Naive B cell (primary cell): ENCODE data around the gene ANKRD6. TPM values are rescaled to one million over a fixed set of nuclear protein-coding genes. Genes with fewer than 3 reads are reported as not detected.

ENCODE experiments used
- ATAC-seq, 2 donors: fragments of 150-1000 bp; cut with Tn5 transposase; 2 replicates each; pipeline ENCODE4 v1.10.0; 2021; ENCODE audit warnings: low read depth in 2 of 2, mild to moderate bottlenecking in 2 of 2, moderate library complexity in 2 of 2
- DNase-seq: peaks from one replicate; pipeline ENCODE4 v3.0.0; 2022
- H3K27ac Mint-ChIP-seq, 6 donors: one replicate each; pipeline ENCODE4 v1.8.0; 2020 to 2022; ENCODE audit warnings: mild to moderate bottlenecking in 6 of 6, mixed read lengths in 6 of 6, moderate library complexity in 5 of 6, inconsistent platforms in 2 of 6
- H3K27me3 Mint-ChIP-seq, 3 donors: one replicate each; pipeline ENCODE4 v1.8.0; 2021 to 2022; ENCODE audit warnings: mixed read lengths in 3 of 3, mild to moderate bottlenecking in 1 of 3
- H3K36me3 Mint-ChIP-seq, 2 donors: one replicate each; pipeline ENCODE4 v1.8.0; 2020 to 2022; ENCODE audit warnings: mixed read lengths in 2 of 2, inconsistent platforms in 1 of 2, mild to moderate bottlenecking in 1 of 2
- H3K4me1 Mint-ChIP-seq, 3 donors: one replicate each; pipeline ENCODE4 v1.8.0; 2020 to 2022; ENCODE audit warnings: mixed read lengths in 3 of 3, inconsistent platforms in 1 of 3, mild to moderate bottlenecking in 1 of 3, moderate library complexity in 1 of 3
- H3K4me3 Mint-ChIP-seq, 8 donors: one replicate each; pipeline ENCODE4 v1.8.0; 2020 to 2022; ENCODE audit warnings: mild to moderate bottlenecking in 8 of 8, mixed read lengths in 8 of 8, moderate library complexity in 8 of 8, inconsistent platforms in 2 of 8
- H3K9me3 Mint-ChIP-seq, 7 donors: one replicate each; pipeline ENCODE4 v1.8.0; 2020 to 2022; ENCODE audit warnings: mixed read lengths in 7 of 7, mild to moderate bottlenecking in 5 of 7, inconsistent platforms in 2 of 7, moderate library complexity in 1 of 7
- polyA plus RNA-seq, 6 donors: library from polyadenylated mRNA; unstranded; fragments of 300-500 nt; fragmentation: Illumina TruSeq; gene quantifications; one replicate each; pipeline ENCODE4 v1.2.3, GENCODE V29; 2021; ENCODE audit warnings: low read depth in 6 of 6

ANKRD6 gene
- polyA plus RNA-seq, 6 donors from 2014 or later, result 0.63 to 1.2 (median 1.1) TPM; not detected in 1

- DNase-seq (no peak), ATAC-seq (no peak)
- H3K27ac Mint-ChIP-seq, result no peak overlapping the region
- no peaks in the 10 kb centered on the region for H3K9me3 Mint-ChIP-seq
- H3K36me3 Mint-ChIP-seq, result no peaks in the 10 kb centered on the region
- peaks cover 0 to 3% (median 3%) of the 10 kb centered on the region in 3 donors for H3K4me1 Mint-ChIP-seq
- H3K27me3 Mint-ChIP-seq, result peaks cover 0 to 7% (median 0%) of the 10 kb centered on the region in 3 donors
- H3K4me3 Mint-ChIP-seq, result no peak overlapping the region
These were observed 28.4 kb upstream of the ANKRD6 start for GRCh38 chr6:89404512-89404911.

GRCh38 chr6:89406141-89406540 lies 26.8 kb upstream of the ANKRD6 start:
- H3K36me3 Mint-ChIP-seq, result no peaks in the 10 kb centered on the region
- no peak for ATAC-seq
- H3K4me3 Mint-ChIP-seq, result peak overlapping the region in 1 of 8 donors; percentile 77
- H3K4me1 Mint-ChIP-seq, result peaks cover 8 to 13% (median 11%) of the 10 kb centered on the region in 3 donors
- no peaks in the 10 kb centered on the region for H3K9me3 Mint-ChIP-seq
- H3K27ac Mint-ChIP-seq, result no peak overlapping the region
- H3K27me3 Mint-ChIP-seq, result peaks cover 0 to 7% (median 4%) of the 10 kb centered on the region in 3 donors
- no peak for DNase-seq

GRCh38 chr6:89409461-89410035 lies 23.4 kb upstream of the ANKRD6 start:
- Mint-ChIP-seq H3K27ac (no peak overlapping the region), H3K4me1 (peaks cover 17 to 24% (median 19%) of the 10 kb centered on the region in 3 donors), H3K4me3 (peak overlapping the region in 3 of 8 donors; percentile 2 to 92 (median 65)), H3K9me3 (no peaks in the 10 kb centered on the region), H3K27me3 (peaks cover 14 to 17% (median 16%) of the 10 kb centered on the region in 3 donors), H3K36me3 (no peaks in the 10 kb centered on the region)
- DNase-seq (no peak), ATAC-seq (no peak)

- peaks cover 19% of the 10 kb centered on the region in 3 donors for H3K27me3 Mint-ChIP-seq
These were observed 22.7 kb upstream of the ANKRD6 start for GRCh38 chr6:89410231-89410761.

GRCh38 chr6:89410788-89411144 lies 22.2 kb upstream of the ANKRD6 start:
- no peak for ATAC-seq
- peaks cover 17 to 24% (median 19%) of the 10 kb centered on the region in 3 donors for H3K4me1 Mint-ChIP-seq
- H3K9me3 Mint-ChIP-seq, result no peaks in the 10 kb centered on the region
- DNase-seq, result peak; percentile 4
- H3K27me3 Mint-ChIP-seq, result peaks cover 18 to 22% (median 22%) of the 10 kb centered on the region in 3 donors
- no peaks in the 10 kb centered on the region for H3K36me3 Mint-ChIP-seq
- H3K4me3 Mint-ChIP-seq, result peak overlapping the region; percentile 78 to 95 (median 90)
- peak overlapping the region in 4 of 6 donors; percentile 1 to 73 (median 46) for H3K27ac Mint-ChIP-seq

More at GRCh38 chr6:89410231-89410761, 22.7 kb upstream of the ANKRD6 start:
- Mint-ChIP-seq H3K27ac (peak overlapping the region in 1 of 6 donors; percentile 1), H3K9me3 (no peaks in the 10 kb centered on the region), H3K4me3 (peak overlapping the region in 7 of 8 donors; percentile 15 to 95 (median 91)), H3K4me1 (peaks cover 17 to 24% (median 19%) of the 10 kb centered on the region in 3 donors), H3K36me3 (no peaks in the 10 kb centered on the region)
- no peak for ATAC-seq
- DNase-seq, result no peak

- Mint-ChIP-seq H3K27me3 (peaks cover 18 to 22% (median 22%) of the 10 kb centered on the region in 3 donors), H3K4me1 (peaks cover 17 to 22% (median 19%) of the 10 kb centered on the region in 3 donors), H3K4me3 (peak overlapping the region; percentile 78 to 95 (median 90)), H3K27ac (peak overlapping the region in 2 of 6 donors; percentile 73 to 83), H3K9me3 (no peaks in the 10 kb centered on the region), H3K36me3 (no peaks in the 10 kb centered on the region)
- peak; percentile 42 to 47 for ATAC-seq
- DNase-seq, result peak; percentile 33
These were observed 21.5 kb upstream of the ANKRD6 start for GRCh38 chr6:89411145-89412070.

GRCh38 chr6:89412071-89413005 lies 20.6 kb upstream of the ANKRD6 start, which contains the start of gene RRAGD:
Gene RRAGD (minus strand): TSS chr6:89412273. CDS start chr6:89411993, 280 bp downstream.
- H3K4me3 Mint-ChIP-seq, result peak within 1 kb of the TSS; percentile 92 to 99 (median 95)

GRCh38 chr6:89413006-89413400 lies 19.9 kb upstream of the ANKRD6 start:
- ATAC-seq, result no peak
- Mint-ChIP-seq H3K4me3 (peak overlapping the region; percentile 92 to 99 (median 95)), H3K36me3 (no peaks in the 10 kb centered on the region), H3K27me3 (peaks cover 22 to 29% (median 27%) of the 10 kb centered on the region in 3 donors), H3K4me1 (peaks cover 17 to 22% (median 19%) of the 10 kb centered on the region in 3 donors), H3K9me3 (no peaks in the 10 kb centered on the region), H3K27ac (peak overlapping the region in 2 of 6 donors; percentile 88 to 90)
- no peak for DNase-seq

More at GRCh38 chr6:89412071-89413005, 20.6 kb upstream of the ANKRD6 start, which contains the start of gene RRAGD:
- ATAC-seq, result peak; percentile 81 to 83
- Mint-ChIP-seq H3K9me3 (no peaks in the 10 kb centered on the region), H3K36me3 (no peaks in the 10 kb centered on the region), H3K27me3 (peaks cover 22 to 24% (median 23%) of the 10 kb centered on the region in 3 donors), H3K4me1 (peaks cover 17 to 22% (median 19%) of the 10 kb centered on the region in 3 donors), H3K27ac (peak within 1 kb of the TSS in 5 of 6 donors; percentile 38 to 98 (median 88))
- peak; percentile 60 for DNase-seq

GRCh38 chr6:89414215-89414614 lies 18.7 kb upstream of the ANKRD6 start:
- peaks cover 22 to 29% (median 27%) of the 10 kb centered on the region in 3 donors for H3K27me3 Mint-ChIP-seq
- no peaks in the 10 kb centered on the region for H3K9me3 Mint-ChIP-seq
- no peak for DNase-seq
- ATAC-seq, result no peak
- peak overlapping the region in 1 of 8 donors; percentile 92 for H3K4me3 Mint-ChIP-seq
- H3K27ac Mint-ChIP-seq, result no peak overlapping the region
- peaks cover 17 to 22% (median 19%) of the 10 kb centered on the region in 3 donors for H3K4me1 Mint-ChIP-seq
- H3K36me3 Mint-ChIP-seq, result no peaks in the 10 kb centered on the region

- DNase-seq (no peak), ATAC-seq (no peak)
- no peaks in the 10 kb centered on the region for H3K9me3 Mint-ChIP-seq
- H3K27me3 Mint-ChIP-seq, result peaks cover 22 to 29% (median 27%) of the 10 kb centered on the region in 3 donors
- no peak overlapping the region for H3K27ac Mint-ChIP-seq
- peaks cover 17 to 21% (median 19%) of the 10 kb centered on the region in 3 donors for H3K4me1 Mint-ChIP-seq
- no peaks in the 10 kb centered on the region for H3K36me3 Mint-ChIP-seq
- H3K4me3 Mint-ChIP-seq, result peak overlapping the region in 2 of 8 donors; percentile 3 to 92
These were observed 17.8 kb upstream of the ANKRD6 start for GRCh38 chr6:89415185-89415584.

GRCh38 chr6:89416796-89417195 lies 16.2 kb upstream of the ANKRD6 start:
- H3K9me3 Mint-ChIP-seq, result no peaks in the 10 kb centered on the region
- no peaks in the 10 kb centered on the region for H3K36me3 Mint-ChIP-seq
- H3K4me3 Mint-ChIP-seq, result no peak overlapping the region
- DNase-seq (no peak), ATAC-seq (no peak)
- H3K27me3 Mint-ChIP-seq, result peaks cover 18 to 29% (median 27%) of the 10 kb centered on the region in 3 donors
- H3K27ac Mint-ChIP-seq, result no peak overlapping the region
- H3K4me1 Mint-ChIP-seq, result peaks cover 6 to 12% (median 11%) of the 10 kb centered on the region in 3 donors
